ENCODE measurements around the gene FAIM2. TPM values are rescaled to one million over a fixed set of nuclear protein-coding genes. Genes with fewer than 3 reads are reported as not detected.
A peak's percentile ranks its signal among the peaks of the same experiment; 100 is the strongest.

The FAIM2 gene
- total and polyA plus RNA-seq, 11 donors: 0.33 to 15.0 (median 5.0) TPM

- no peaks in the 10 kb centered on the region for H3K27me3 ChIP-seq
- peak in 2 of 5 donors; percentile 10 to 28 for DNase-seq
- 57 to 66% (median 60%) methylated on average over 10 of the region's 10 CpGs for WGBS, 4 donors
- TF ChIP-seq, protein P1, sequence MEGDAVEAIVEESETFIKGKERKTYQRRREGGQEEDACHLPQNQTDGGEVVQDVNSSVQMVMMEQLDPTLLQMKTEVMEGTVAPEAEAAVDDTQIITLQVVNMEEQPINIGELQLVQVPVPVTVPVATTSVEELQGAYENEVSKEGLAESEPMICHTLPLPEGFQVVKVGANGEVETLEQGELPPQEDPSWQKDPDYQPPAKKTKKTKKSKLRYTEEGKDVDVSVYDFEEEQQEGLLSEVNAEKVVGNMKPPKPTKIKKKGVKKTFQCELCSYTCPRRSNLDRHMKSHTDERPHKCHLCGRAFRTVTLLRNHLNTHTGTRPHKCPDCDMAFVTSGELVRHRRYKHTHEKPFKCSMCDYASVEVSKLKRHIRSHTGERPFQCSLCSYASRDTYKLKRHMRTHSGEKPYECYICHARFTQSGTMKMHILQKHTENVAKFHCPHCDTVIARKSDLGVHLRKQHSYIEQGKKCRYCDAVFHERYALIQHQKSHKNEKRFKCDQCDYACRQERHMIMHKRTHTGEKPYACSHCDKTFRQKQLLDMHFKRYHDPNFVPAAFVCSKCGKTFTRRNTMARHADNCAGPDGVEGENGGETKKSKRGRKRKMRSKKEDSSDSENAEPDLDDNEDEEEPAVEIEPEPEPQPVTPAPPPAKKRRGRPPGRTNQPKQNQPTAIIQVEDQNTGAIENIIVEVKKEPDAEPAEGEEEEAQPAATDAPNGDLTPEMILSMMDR (IDR thresholded peaks at IDR 0.05): no peak
- TF ChIP-seq POLR2A (IDR thresholded peaks at IDR 0.05): no peak
- no peaks in the 10 kb centered on the region for H3K36me3 ChIP-seq
- intact Hi-C loops (cut with DNase I): no loop called here
- no peaks in the 10 kb centered on the region for H3K9me3 ChIP-seq
- no peak overlapping the region for H3K27ac ChIP-seq
- H3K4me3 ChIP-seq: no peak overlapping the region
- ATAC-seq: no peak
- H3K4me1 ChIP-seq: no peaks in the 10 kb centered on the region
Observed at GRCh38 chr12:49892084-49892731, 11.5 kb downstream of the FAIM2 start.

GRCh38 chr12:49891476-49891875, 12.2 kb downstream of the FAIM2 start:
- Histone ChIP-seq H3K36me3 (no peaks in the 10 kb centered on the region), H3K9me3 (no peaks in the 10 kb centered on the region), H3K4me3 (no peak overlapping the region), H3K4me1 (no peaks in the 10 kb centered on the region), H3K27ac (no peak overlapping the region), H3K27me3 (peaks cover 0 to 4% (median 0%) of the 10 kb centered on the region in 9 donors)
- DNase-seq (peak in 2 of 5 donors; percentile 13 to 22), ATAC-seq (no peak)
- 74 to 87% (median 79%) methylated on average over 6 of the region's 6 CpGs for WGBS, 4 donors
- intact Hi-C loops (cut with DNase I): no loop called here
- TF ChIP-seq, protein P1 (IDR thresholded peaks at IDR 0.05): no peak
- no peak for TF ChIP-seq POLR2A (IDR thresholded peaks at IDR 0.05)

GRCh38 chr12:49891012-49891411, 12.7 kb downstream of the FAIM2 start:
- Histone ChIP-seq H3K4me1 (no peaks in the 10 kb centered on the region), H3K27ac (no peak overlapping the region), H3K9me3 (no peaks in the 10 kb centered on the region), H3K27me3 (peaks cover 0 to 4% (median 0%) of the 10 kb centered on the region in 9 donors), H3K4me3 (no peak overlapping the region), H3K36me3 (no peaks in the 10 kb centered on the region)
- no peak for ATAC-seq
- intact Hi-C loops (cut with DNase I): no loop called here
- 71 to 80% (median 75%) methylated on average over 2 of the region's 2 CpGs for whole genome bisulfite sequencing, 4 donors
- DNase-seq: no peak
- TF ChIP-seq, protein P1 (IDR thresholded peaks at IDR 0.05): no peak
- no peak for TF ChIP-seq POLR2A (IDR thresholded peaks at IDR 0.05)

DNA sequence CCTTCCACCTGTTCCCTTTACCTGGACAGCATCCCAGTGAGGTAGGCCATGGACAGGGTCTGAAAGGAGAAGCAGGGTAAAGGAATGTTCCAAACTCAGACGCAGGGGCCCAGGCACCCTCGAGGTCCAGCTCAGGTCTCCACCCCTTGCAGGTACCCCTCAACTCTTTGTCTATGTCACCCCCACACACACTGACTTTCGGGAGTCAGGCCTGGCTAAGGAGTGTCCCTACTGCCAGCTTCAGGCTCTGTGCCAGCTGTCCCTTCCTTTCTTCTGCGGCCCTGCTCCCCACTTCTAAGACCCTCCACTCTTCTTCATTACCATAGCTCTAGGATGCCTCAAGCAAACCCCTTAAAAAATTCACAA, 13.6 kb downstream of the FAIM2 start:
- Histone ChIP-seq H3K9me3 (no peaks in the 10 kb centered on the region), H3K4me3 (no peak overlapping the region), H3K4me1 (no peaks in the 10 kb centered on the region), H3K36me3 (no peaks in the 10 kb centered on the region), H3K27me3 (peaks cover 0 to 9% (median 0%) of the 10 kb centered on the region in 9 donors), H3K27ac (no peak overlapping the region)
- 74 to 87% (median 82%) methylated on average over 4 of the region's 4 CpGs for WGBS, 4 donors
- TF ChIP-seq, protein P1 (IDR thresholded peaks at IDR 0.05): no peak
- no peak for TF ChIP-seq POLR2A (IDR thresholded peaks at IDR 0.05)
- no peak for ATAC-seq
- DNase-seq: peak in 1 of 5 donors; percentile 3
- intact Hi-C loops (cut with DNase I): no loop called here

All from heart left ventricle (tissue), 16 donors.